IMR-90 (cell line): ENCODE measurements around the gene GPATCH2L. TPM values are rescaled to one million over a fixed set of nuclear protein-coding genes. Genes with fewer than 3 reads are reported as not detected.

Source experiments
- ATAC-seq: fragments of 200-7000 bp; cut with Tn5 transposase; 2 replicates; pipeline ENCODE4 v1.9.1; 2020; ENCODE audit warnings: low read depth, mild to moderate bottlenecking, moderate library complexity
- BruUV-seq: library from RNA; stranded (reverse); fragments of 400-500 nt; replicated peaks from 2 replicates; lab custom pipeline; 2021; lab: Mats Ljungman, UMichigan
- CTCF ChIA-PET: fragments of 300-600 bp; formaldehyde crosslinking; extraction: SDS; loops from one replicate; lab custom pipeline; 2021; ENCODE audit warnings: antibody characterized with exemption; lab: Yijun Ruan, JAX
- POLR2A ChIA-PET: fragments of 300-600 bp; sonication (Branson Sonifier 250); formaldehyde crosslinking; loops from one replicate; lab custom pipeline; 2022; ENCODE audit warnings: antibody characterized with exemption; ENCODE audit not compliant: unreplicated experiment; lab: Charles Lee
- DNase-seq: peaks from one replicate; pipeline ENCODE4 v3.0.0; 2013
- H2AFZ ChIP-seq: replicated peaks from 2 replicates; pipeline ENCODE3; 2013; ENCODE audit warnings: low read length, mild to moderate bottlenecking; ENCODE audit not compliant: poor library complexity
- H2AK5ac ChIP-seq: 2 replicates; pipeline ENCODE4 v1.6.1; 2013; ENCODE audit warnings: low read depth, low read length, inconsistent platforms
- H2AK9ac ChIP-seq: replicated peaks from 2 replicates; pipeline ENCODE3; 2013; ENCODE audit warnings: mild to moderate bottlenecking, low read depth, low read length, moderate library complexity; ENCODE audit not compliant: poor library complexity
- H2BK120ac ChIP-seq: 2 replicates; pipeline ENCODE4 v1.6.1; 2013; ENCODE audit warnings: low read depth, low read length, inconsistent platforms
- H2BK15ac ChIP-seq: 3 replicates; pipeline ENCODE4 v1.6.1; 2013; ENCODE audit warnings: low read depth, low read length, inconsistent platforms
- H2BK20ac ChIP-seq: 2 replicates; pipeline ENCODE4 v1.6.1; 2013; ENCODE audit warnings: low read depth, mild to moderate bottlenecking, inconsistent platforms, low read length, moderate library complexity
- H2BK5ac ChIP-seq: 2 replicates; pipeline ENCODE4 v1.6.1; 2013; ENCODE audit warnings: mild to moderate bottlenecking, low read depth, low read length, inconsistent platforms; ENCODE audit not compliant: poor library complexity, severe bottlenecking
- H3K14ac ChIP-seq: replicated peaks from 2 replicates; pipeline ENCODE4 v1.6.1; 2013; ENCODE audit warnings: low read depth, low read length, inconsistent platforms
- H3K18ac ChIP-seq: 2 replicates; pipeline ENCODE4 v1.6.1; 2013; ENCODE audit warnings: low read depth, low read length, control low read depth
- H3K23ac ChIP-seq: 2 replicates; pipeline ENCODE4 v1.6.1; 2013; ENCODE audit warnings: low read depth, low read length, inconsistent platforms
- H3K27ac ChIP-seq: 2 replicates; pipeline ENCODE4 v1.5.1; 2013; ENCODE audit warnings: mild to moderate bottlenecking, control low read depth, low read length; ENCODE audit not compliant: insufficient read depth
- H3K27me3 ChIP-seq: 2 replicates; pipeline ENCODE4 v1.6.1; 2013; ENCODE audit warnings: low read length; ENCODE audit not compliant: control insufficient read depth, insufficient read depth
- H3K36me3 ChIP-seq: 2 replicates; pipeline ENCODE4 v1.6.1; 2013; ENCODE audit warnings: low read length, mixed read lengths; ENCODE audit not compliant: control insufficient read depth, insufficient read depth
- H3K4ac ChIP-seq: 2 replicates; pipeline ENCODE4 v1.6.1; 2013; ENCODE audit warnings: low read depth, low read length, inconsistent platforms
- H3K4me1 ChIP-seq: 2 replicates; pipeline ENCODE4 v1.6.1; 2013; ENCODE audit warnings: low read length, mixed read lengths; ENCODE audit not compliant: control insufficient read depth, insufficient read depth
- H3K4me2 ChIP-seq: 2 replicates; pipeline ENCODE4 v1.6.1; 2013; ENCODE audit warnings: low read depth, mild to moderate bottlenecking, control low read depth, low read length, moderate library complexity
- H3K4me3 ChIP-seq: 2 replicates; pipeline ENCODE4 v1.5.1; 2013; ENCODE audit warnings: low read depth, mild to moderate bottlenecking, control low read depth, low read length, moderate library complexity; ENCODE audit not compliant: insufficient read depth
- H3K56ac ChIP-seq: 2 replicates; pipeline ENCODE4 v1.6.1; 2013; ENCODE audit warnings: low read length, inconsistent platforms; ENCODE audit not compliant: insufficient read depth; ENCODE audit errors: extremely low read depth
- H3K79me1 ChIP-seq, 2 experiments: 2 replicates each; pipeline ENCODE4 v1.6.1; 2013; ENCODE audit warnings: low read length in 2 of 2, inconsistent platforms in 1 of 2, low read depth in 1 of 2
- H3K9ac ChIP-seq: 2 replicates; pipeline ENCODE4 v1.6.1; 2013; ENCODE audit warnings: low read depth, low read length, control low read depth
- H3K9me1 ChIP-seq: 2 replicates; pipeline ENCODE4 v1.6.1; 2013; ENCODE audit warnings: low read length, inconsistent platforms; ENCODE audit not compliant: insufficient read depth
- H3K9me3 ChIP-seq: 2 replicates; pipeline ENCODE4 v1.6.1; 2013; ENCODE audit warnings: low read length; ENCODE audit not compliant: control insufficient read depth, insufficient read depth
- H4K20me1 ChIP-seq: 2 replicates; pipeline ENCODE4 v1.6.1; 2013; ENCODE audit warnings: low read length, inconsistent platforms; ENCODE audit not compliant: insufficient read depth
- H4K5ac ChIP-seq: 2 replicates; pipeline ENCODE4 v1.6.1; 2013; ENCODE audit warnings: mild to moderate bottlenecking, low read depth, low read length, control low read depth
- H4K8ac ChIP-seq, 2 experiments: 2 replicates each; pipeline ENCODE4 v1.6.1; 2013; ENCODE audit warnings: low read depth in 2 of 2, low read length in 2 of 2, control low read depth in 1 of 2, inconsistent platforms in 1 of 2
- H4K91ac ChIP-seq: 2 replicates; pipeline ENCODE4 v1.6.1; 2013; ENCODE audit warnings: low read depth, low read length, inconsistent platforms; ENCODE audit not compliant: insufficient read depth
- CHD1 ChIP-seq: IDR thresholded peaks from 2 replicates; pipeline ENCODE4 v1.6.1; 2012; ENCODE audit warnings: low read depth, low read length, improper control_type of control experiment
- CTCF ChIP-seq: conservative IDR thresholded peaks from 2 replicates; pipeline ENCODE4 v1.5.1; 2012; ENCODE audit warnings: mild to moderate bottlenecking, low read depth, low read length, improper control_type of control experiment
- MAFK ChIP-seq: IDR thresholded peaks from 2 replicates; pipeline ENCODE4 v1.6.1; 2012; ENCODE audit warnings: low read depth, low read length, improper control_type of control experiment
- MXI1 ChIP-seq: IDR thresholded peaks from 2 replicates; pipeline ENCODE4 v1.6.1; 2012; ENCODE audit warnings: low read depth, mild to moderate bottlenecking, low read length, moderate library complexity, borderline replicate concordance
- RFX5 ChIP-seq: IDR thresholded peaks from 2 replicates; pipeline ENCODE4 v1.8.0; 2012; ENCODE audit warnings: low read depth, mild to moderate bottlenecking, low read length, moderate library complexity
- SMC3 ChIP-seq: fragments of 150-350 bp; IDR thresholded peaks from 2 replicates; pipeline ENCODE4 v1.6.1; 2016; ENCODE audit warnings: low read depth, mild to moderate bottlenecking, antibody characterized with exemption, low read length, moderate library complexity
- USF2 ChIP-seq: fragments of 150-350 bp; IDR thresholded peaks from 2 replicates; pipeline ENCODE4 v1.6.1; 2017; ENCODE audit warnings: mild to moderate bottlenecking, antibody characterized with exemption, low read length, low read depth
- dilution Hi-C: fragments of 300-500 bp; cut with HindIII; formaldehyde crosslinking; loops from one replicate; pipeline ENCODE4 v1.14.3; 2018; ENCODE audit warnings: low sequenced_read_pairs; ENCODE audit not compliant: unreplicated experiment
- in situ Hi-C: fragments of 300-500 bp; cut with MboI; formaldehyde crosslinking; loops from 3 replicates; pipeline ENCODE4 v1.14.3; 2019; ENCODE audit warnings: low sequenced_read_pairs, inconsistent platforms, mixed read lengths
- intact Hi-C: fragments of 100-400 bp; cut with micrococcal nuclease; formaldehyde crosslinking; loops from 2 replicates; pipeline ENCODE4 v1.10.0; 2022
- polyA plus RNA-seq, 3 experiments: library from polyadenylated mRNA; depleted of rRNA; stranded (reverse); fragments of >200 nt; gene quantifications; 2 replicates each; pipeline ENCODE4 v1.2.3, GENCODE V29; 2012; ENCODE audit warnings: low replicate concordance in 1 of 3
- total RNA-seq: library from RNA; depleted of rRNA; stranded (reverse); fragments of >200 nt; gene quantifications from 2 replicates; pipeline ENCODE4 v1.2.3, GENCODE V29; 2012
- TF ChIP-seq, protein P1 (sequence below): fragments of 150-350 bp; IDR thresholded peaks from 2 replicates; pipeline ENCODE4 v1.6.1; 2016; ENCODE audit warnings: low read depth, mild to moderate bottlenecking, low read length, moderate library complexity, borderline replicate concordance

Gene GPATCH2L
- total and polyA plus RNA-seq, 2 of the 4 experiments (the other 2 are of a cell fraction): 15.6 to 51.4 TPM

- H2BK15ac ChIP-seq: no peak overlapping the region
- no peak overlapping the region for H3K9ac ChIP-seq
- H4K91ac ChIP-seq: no peak overlapping the region
- no peak overlapping the region for H3K56ac ChIP-seq
- no peaks in the 10 kb centered on the region for H3K36me3 ChIP-seq
- H2AK5ac ChIP-seq: no peak overlapping the region
- no peak overlapping the region for H2AK9ac ChIP-seq
- no peak overlapping the region for H2BK5ac ChIP-seq
- POLR2A ChIA-PET: no interaction called here
- ATAC-seq (no peak), DNase-seq (no peak)
- no peaks in the 10 kb centered on the region; the same call in 1 of the 2 replicates for H3K9me3 ChIP-seq
- H2BK120ac ChIP-seq: no peak overlapping the region
- H3K4me2 ChIP-seq: no peak overlapping the region
- H4K5ac ChIP-seq: no peak overlapping the region
- H2AFZ ChIP-seq: no peak overlapping the region
- H4K20me1 ChIP-seq: no peaks in the 10 kb centered on the region
- no peak overlapping the region for H3K14ac ChIP-seq
- peaks cover 1% of the 10 kb centered on the region for H3K27me3 ChIP-seq
- H4K8ac ChIP-seq: no peak overlapping the region
- no peaks in the 10 kb centered on the region for H3K9me1 ChIP-seq
- no peak for TF ChIP-seq SMC3
- no peak for TF ChIP-seq MXI1
- TF ChIP-seq, protein P1, sequence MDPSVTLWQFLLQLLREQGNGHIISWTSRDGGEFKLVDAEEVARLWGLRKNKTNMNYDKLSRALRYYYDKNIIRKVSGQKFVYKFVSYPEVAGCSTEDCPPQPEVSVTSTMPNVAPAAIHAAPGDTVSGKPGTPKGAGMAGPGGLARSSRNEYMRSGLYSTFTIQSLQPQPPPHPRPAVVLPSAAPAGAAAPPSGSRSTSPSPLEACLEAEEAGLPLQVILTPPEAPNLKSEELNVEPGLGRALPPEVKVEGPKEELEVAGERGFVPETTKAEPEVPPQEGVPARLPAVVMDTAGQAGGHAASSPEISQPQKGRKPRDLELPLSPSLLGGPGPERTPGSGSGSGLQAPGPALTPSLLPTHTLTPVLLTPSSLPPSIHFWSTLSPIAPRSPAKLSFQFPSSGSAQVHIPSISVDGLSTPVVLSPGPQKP: no peak
- TF ChIP-seq CHD1: no peak
- no peak for TF ChIP-seq CTCF
- TF ChIP-seq USF2: no peak
- no peak for TF ChIP-seq RFX5
- no peak for TF ChIP-seq MAFK
- no peaks in the 10 kb centered on the region for H3K79me1 ChIP-seq
- CTCF ChIA-PET: no interaction called here
- H3K27ac ChIP-seq: no peak overlapping the region
- H2BK20ac ChIP-seq: no peak overlapping the region
- intact Hi-C loops (no loop called here), in situ Hi-C loops (no loop called here), dilution Hi-C loops (no loop called here)
- H3K4ac ChIP-seq: no peak overlapping the region
- H3K18ac ChIP-seq: no peak overlapping the region
- BruUV-seq: no TSS peak
- H3K4me1 ChIP-seq: no peaks in the 10 kb centered on the region
- no peak overlapping the region for H3K23ac ChIP-seq
- no peak overlapping the region for H3K4me3 ChIP-seq
Observed at GRCh38 chr14:76146976-76147375, 4.7 kb upstream of the GPATCH2L start.
